A204.1 (cell line): ENCODE data around the gene TRIP11.
A peak's percentile ranks its signal among the peaks of the same experiment; 100 is the strongest.

Experiments
- FAIRE-seq: peaks from 2 replicates; lab custom pipeline; 2012; peaks lifted over from hg19 to GRCh38; lab: Jason Lieb, UNC

Gene TRIP11

DNA sequence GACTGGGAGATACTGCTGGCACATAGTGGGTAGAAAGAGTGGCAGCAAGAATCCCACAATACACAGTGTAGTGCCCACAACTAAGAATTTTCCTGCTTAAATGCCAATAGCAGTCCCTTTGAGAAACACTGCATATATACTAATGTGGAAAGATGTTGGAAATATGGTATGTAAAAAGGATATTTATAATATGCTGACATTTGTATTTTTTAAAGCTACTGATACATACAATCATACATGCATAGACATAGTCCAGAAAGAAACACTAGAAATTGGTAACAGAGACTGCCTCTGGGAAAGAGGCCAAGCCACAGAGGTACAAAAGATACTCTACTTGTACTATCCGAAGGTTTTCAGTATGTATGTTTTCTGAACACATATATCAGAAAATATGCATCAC lies 30.3 kb downstream of the TRIP11 start:
- no peak for FAIRE-seq

DNA sequence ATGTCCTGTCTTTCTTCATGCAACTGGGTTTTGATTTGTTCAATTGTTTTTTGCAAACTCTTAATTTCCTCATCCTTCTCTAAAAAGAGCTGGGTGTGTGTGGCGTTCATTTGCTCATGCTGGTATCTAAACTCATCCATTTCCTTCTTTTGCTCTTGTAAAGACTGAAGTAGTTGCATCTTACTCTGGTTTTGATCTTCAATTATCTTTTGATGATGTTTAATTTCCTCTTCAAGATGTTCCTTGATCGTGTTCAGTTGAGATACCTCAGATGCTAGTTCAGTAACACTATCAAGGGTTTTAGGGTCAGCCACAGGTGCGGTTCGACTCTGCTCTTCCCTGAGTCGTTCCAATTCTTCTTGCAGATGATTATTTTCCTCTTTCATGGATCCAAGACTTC lies 34.8 kb downstream of the TRIP11 start:
- no peak for FAIRE-seq

DNA sequence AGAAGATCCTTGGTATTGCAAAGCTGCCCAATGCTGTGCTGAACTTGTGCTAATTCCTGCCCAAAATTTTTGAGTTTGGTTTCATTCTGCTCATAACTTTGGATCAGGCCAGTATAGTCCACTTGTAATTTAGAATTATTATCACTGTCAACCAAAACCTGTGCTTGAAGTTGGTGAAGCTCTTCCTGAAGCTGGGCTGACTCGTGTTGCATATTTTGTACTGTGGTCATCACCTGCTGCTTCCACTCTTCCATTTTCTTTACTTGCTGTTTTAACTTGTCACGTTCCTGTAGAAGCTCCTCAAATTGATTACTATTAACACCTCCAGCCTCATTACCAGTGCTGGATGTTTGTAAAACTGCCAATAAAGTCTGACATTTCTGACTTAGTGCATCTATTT lies 35.8 kb downstream of the TRIP11 start:
- no peak for FAIRE-seq

- FAIRE-seq: no peak
Observed at GRCh38 chr14:91998667-91999570, 40.9 kb downstream of the TRIP11 start.

DNA sequence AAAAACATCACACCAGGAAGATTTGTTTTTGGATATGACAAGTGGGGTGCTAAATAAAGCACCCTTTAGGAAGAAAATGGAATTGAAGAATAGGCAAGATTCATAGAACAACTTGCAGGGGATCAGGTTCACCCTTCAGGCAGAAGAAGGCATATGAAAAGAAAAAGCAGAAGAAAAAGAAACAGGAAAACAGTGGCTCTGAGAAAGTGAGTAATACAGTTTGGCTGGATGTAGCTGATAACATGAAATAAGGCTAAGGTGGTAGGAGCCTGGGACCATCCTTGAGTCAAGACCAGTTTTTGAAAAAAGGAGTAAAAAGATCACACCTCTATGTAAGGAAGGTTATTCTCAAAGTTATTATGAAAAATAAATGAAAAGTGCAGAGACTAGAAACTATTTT lies 42.4 kb downstream of the TRIP11 start:
- FAIRE-seq: no peak

DNA sequence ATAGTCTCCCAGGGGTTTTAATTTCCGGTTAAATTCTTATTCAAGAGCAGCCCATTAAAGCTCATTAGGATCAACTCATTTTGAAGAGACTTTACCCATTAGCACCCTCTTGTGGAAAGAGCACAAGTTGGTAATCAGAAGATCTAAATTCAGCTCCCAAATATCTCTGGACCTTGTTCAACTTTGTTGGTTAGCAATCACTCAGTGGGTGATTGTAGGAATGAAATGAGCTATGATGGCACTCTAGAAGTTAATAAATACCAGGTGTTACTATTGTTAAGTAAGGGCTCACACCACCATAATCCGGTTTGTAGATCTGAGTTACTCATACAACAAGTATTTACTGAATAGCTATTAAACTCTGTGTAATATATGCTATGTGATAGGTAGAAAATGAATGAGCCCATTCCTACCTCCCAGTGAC lies 42.9 kb downstream of the TRIP11 start:
- FAIRE-seq: peak; percentile 47

DNA sequence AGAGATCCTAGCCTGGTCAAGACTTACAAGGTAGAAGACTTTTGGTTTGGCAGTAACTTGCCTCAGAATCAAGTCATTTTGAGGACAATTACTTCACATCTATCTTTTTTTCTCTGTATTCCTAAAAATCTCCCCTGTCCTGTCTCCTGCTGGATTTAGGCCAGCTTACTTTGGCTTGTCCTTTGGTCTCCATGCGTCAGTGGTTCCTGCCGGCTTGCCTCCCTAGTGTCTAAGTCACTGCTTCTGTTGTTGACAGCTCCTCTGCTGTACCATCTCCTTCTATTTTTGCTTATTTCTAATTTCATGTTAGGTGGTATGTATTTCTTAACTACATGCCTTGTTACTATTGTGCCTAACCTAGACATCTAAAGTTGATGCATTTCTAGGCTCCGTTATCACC lies 52.7 kb downstream of the TRIP11 start:
- no peak for FAIRE-seq

- FAIRE-seq: no peak
Observed at GRCh38 chr14:91985521-91986255, 54.2 kb downstream of the TRIP11 start.

GRCh38 chr14:91985008-91985407 lies 54.9 kb downstream of the TRIP11 start:
- no peak for FAIRE-seq

DNA sequence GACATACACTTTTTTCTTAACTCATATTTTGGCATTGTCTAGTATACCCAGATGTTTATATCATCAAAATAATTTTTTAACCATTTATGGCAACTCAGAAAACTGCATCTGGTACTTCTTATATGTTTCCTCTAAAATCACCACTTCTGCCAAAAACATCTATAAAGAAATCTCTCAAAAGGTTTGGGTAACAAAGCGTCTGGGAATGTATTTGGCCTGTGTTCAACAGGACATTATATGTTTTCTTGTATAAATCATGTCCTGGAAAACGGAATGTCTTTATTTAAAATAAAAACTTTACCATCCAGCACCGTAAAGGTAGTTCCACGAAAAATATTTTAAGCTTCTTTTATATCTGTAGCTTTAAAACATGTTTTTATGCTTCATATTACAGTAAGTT lies 56.3 kb downstream of the TRIP11 start:
- FAIRE-seq: no peak

- FAIRE-seq: no peak
Observed at GRCh38 chr14:91980157-91980556, 59.7 kb downstream of the TRIP11 start.

DNA sequence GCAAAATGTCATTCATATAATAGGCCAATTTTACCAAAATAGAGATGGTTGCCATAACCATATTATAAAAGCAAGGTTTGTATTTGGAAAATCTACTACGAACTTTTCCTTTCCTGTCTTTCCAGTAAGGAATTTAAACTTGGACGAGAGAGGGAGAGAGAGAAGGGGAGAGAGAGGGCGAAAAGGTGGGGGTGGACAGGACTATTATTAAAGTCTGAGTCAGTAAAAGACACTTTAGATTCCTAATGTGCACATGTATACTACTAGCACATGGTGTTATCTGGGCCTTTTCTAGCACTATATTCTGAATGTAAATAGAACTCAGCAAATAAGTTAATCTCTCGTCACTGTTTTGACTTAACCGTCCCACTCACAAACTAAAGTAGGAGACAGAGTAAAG lies 62.0 kb downstream of the TRIP11 start:
- FAIRE-seq: no peak

- no peak for FAIRE-seq
Observed at GRCh38 chr14:91975763-91976162, 64.1 kb downstream of the TRIP11 start.

GRCh38 chr14:91971188-91971778 lies 68.6 kb downstream of the TRIP11 start:
- no peak for FAIRE-seq

GRCh38 chr14:91968280-91968679 lies 71.6 kb downstream of the TRIP11 start:
- no peak for FAIRE-seq

DNA sequence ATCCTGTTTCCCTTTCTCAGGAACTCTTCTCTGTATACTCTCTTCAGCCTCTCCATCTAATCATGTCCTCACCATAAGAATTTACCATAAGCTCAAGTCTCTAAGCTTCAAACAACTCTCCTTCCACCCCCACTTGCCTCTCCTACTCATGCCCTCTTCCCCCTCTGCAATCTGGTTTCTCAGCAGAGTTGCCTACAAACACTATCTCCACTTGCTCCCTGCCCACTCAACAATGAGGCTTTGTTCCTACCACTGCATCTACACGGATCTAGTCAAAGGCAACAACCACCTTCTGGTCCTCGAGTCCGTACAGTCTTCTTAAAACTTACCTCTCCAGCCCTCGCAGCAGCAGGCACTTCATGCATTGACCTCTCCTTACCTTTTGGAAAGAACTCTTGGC lies 75.1 kb downstream of the TRIP11 start:
- FAIRE-seq: no peak

DNA sequence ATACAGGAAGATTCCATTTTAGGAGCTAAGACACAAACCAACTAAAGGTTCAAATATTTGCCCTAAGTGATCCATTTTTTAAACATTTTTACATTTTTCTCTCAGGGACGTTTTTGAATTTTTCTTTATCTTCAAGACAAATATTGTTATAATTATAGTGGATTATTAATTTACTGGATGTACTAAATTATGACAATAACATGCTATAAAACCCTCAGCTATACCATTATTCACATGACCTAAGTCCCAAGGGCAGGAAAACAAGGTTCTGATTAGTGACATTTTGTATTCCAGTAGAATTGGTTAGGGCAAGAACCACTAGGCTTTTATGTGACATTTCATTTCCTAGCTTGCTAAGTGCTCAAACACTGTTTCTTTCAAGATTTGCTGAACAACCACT lies 75.8 kb downstream of the TRIP11 start:
- FAIRE-seq: no peak

DNA sequence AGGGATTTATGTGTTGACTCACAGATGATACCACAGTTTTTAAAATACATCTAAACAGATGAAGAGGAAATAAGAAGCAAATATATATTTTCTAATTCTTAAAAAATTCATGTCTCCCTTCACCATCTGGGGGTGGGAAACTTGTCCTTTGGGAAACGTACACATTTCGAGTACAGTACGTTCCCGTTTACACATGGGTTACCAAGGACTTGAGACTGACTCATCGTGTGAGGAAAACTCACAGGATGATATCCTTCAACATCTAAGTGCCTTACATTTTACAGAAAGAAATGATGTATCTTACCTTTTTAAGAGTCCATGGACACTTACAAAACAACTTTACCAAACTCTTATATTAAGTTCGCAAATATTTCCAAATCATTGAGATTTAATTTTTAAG lies 76.4 kb downstream of the TRIP11 start:
- FAIRE-seq: no peak

- FAIRE-seq: no peak
Observed at GRCh38 chr14:91961297-91962220, 78.3 kb downstream of the TRIP11 start.

DNA sequence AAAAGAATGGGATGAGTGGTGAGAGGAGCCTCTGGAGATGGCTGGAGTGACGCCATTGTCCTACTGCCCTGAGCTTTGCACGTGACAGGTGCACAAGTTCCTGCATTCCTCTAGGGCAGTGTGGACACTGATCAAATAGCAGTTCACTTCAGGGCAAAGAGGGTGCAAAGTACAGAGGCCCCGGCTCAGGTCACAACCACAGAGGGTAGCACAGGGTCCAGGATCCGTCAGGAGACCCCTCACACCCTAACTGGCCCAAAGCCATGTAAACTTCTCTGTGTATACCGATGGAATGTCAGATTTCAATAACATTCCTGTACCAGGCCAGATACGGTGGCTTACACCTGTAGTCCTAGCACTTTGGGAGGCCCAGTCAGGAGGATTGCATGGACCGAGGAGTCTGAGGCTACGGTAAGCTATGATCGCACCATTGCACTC lies 82.0 kb downstream of the TRIP11 start:
- no peak for FAIRE-seq

DNA sequence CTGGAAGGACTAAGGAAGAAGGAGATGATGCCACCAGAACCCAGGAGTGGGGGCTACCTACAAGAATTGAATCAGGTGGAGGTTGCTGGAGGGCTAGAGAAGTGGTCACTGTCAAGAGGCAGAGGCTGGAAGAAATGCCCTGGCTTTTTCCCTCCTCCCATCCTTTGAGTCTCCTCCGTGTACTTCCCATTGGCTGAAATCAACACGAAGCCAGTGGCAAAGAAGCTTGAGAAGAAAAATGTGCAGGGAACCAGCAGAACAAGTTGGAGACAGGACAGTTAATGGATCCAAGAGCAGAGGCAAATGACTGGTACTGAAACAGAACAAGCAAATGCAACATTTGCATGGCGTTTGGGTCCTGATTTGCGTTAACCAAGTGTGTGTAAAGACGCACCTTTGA lies 83.2 kb downstream of the TRIP11 start:
- no peak for FAIRE-seq

DNA sequence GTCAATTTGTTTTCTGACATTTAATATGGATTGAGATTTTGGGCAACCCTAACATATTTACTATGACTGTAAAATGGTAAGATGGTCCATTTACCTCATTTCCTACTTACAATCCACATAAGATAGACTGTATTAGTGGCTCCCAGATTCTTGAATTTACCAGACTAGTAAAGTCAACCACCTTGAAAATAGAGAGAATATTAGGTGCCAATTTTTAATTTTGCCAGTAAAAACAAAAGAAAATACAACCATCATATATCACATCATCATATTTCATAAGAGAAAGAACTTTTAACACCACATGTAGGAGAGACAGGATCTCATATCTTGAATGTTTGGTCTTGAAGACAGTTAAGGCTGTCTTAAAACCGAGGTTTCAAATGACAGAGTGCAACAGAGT lies 84.7 kb downstream of the TRIP11 start:
- no peak for FAIRE-seq
